Endodermal cell (in vitro differentiated cells): Measurements from ENCODE around the gene ATRN. TPM values are rescaled to one million over a fixed set of nuclear protein-coding genes. Genes with fewer than 3 reads are reported as not detected.

Experiments
- DNase-seq: peaks from one replicate; pipeline ENCODE4 v3.0.0-alpha.2; 2017
- H3K27ac ChIP-seq: 2 replicates; pipeline ENCODE4 v1.5.1; 2013; ENCODE audit warnings: mild to moderate bottlenecking, low read depth, low read length, moderate library complexity
- H3K27me3 ChIP-seq: 2 replicates; pipeline ENCODE4 v1.6.1; 2013; ENCODE audit warnings: mild to moderate bottlenecking, low read length, moderate library complexity; ENCODE audit not compliant: insufficient read depth, control insufficient read depth, poor library complexity, severe bottlenecking
- H3K36me3 ChIP-seq: 2 replicates; pipeline ENCODE4 v1.7.0; 2013; ENCODE audit warnings: mild to moderate bottlenecking, low read length, moderate library complexity; ENCODE audit not compliant: control insufficient read depth, insufficient read depth
- H3K4me1 ChIP-seq: one replicate; pipeline ENCODE4 v1.7.0; 2013; ENCODE audit warnings: low read length; ENCODE audit not compliant: control insufficient read depth, insufficient read depth
- H3K4me3 ChIP-seq: 2 replicates; pipeline ENCODE4 v1.5.1; 2013; ENCODE audit warnings: mild to moderate bottlenecking, low read length, moderate library complexity
- H3K9ac ChIP-seq: 2 replicates; pipeline ENCODE4 v1.6.1; 2013; ENCODE audit warnings: mild to moderate bottlenecking, low read length, moderate library complexity; ENCODE audit not compliant: poor library complexity, severe bottlenecking; ENCODE audit errors: extremely low read depth
- H3K9me3 ChIP-seq: 2 replicates; pipeline ENCODE4 v1.6.1; 2013; ENCODE audit warnings: mild to moderate bottlenecking, low read length, moderate library complexity; ENCODE audit not compliant: control insufficient read depth
- H3K27ac Mint-ChIP-seq: 2 replicates; pipeline ENCODE4 v1.8.0; 2020; ENCODE audit warnings: mixed read lengths
- H3K27me3 Mint-ChIP-seq: 2 replicates; pipeline ENCODE4 v1.8.0; 2021; ENCODE audit warnings: mild to moderate bottlenecking, mixed read lengths; ENCODE audit not compliant: insufficient read depth
- H3K36me3 Mint-ChIP-seq: 2 replicates; pipeline ENCODE4 v1.8.0; 2020; ENCODE audit warnings: low read depth, mixed read lengths
- H3K4me1 Mint-ChIP-seq: 2 replicates; pipeline ENCODE4 v1.8.0; 2020; ENCODE audit warnings: mixed read lengths
- H3K4me3 Mint-ChIP-seq: 2 replicates; pipeline ENCODE4 v1.8.0; 2020; ENCODE audit warnings: mild to moderate bottlenecking, moderate library complexity, mixed read lengths
- H3K9me3 Mint-ChIP-seq: 2 replicates; pipeline ENCODE4 v1.8.0; 2020; ENCODE audit warnings: mild to moderate bottlenecking, mixed read lengths
- WGBS, 2 experiments: methylation state at CpG; one replicate each; pipeline versions ENCODE4 v1.1.5 to v1.1.7; 2013; ENCODE audit warnings: missing lambda C conversion rate in 2 of 2, mixed read lengths in 1 of 2; ENCODE audit not compliant: insufficient coverage in 1 of 2, insufficient read length in 1 of 2; 5-methylcytosine and 5-hydroxymethylcytosine counted together
- total RNA-seq, 2 donors: library from RNA; stranded (reverse); fragmentation: NEBNext Ultra II Directional in 1 of 2; extraction: Animal tissue kit (Norgen Biotek cat#: 25700) in 1 of 2; gene quantifications; 2 replicates in 1 of 2; 3 replicates in 1 of 2; pipeline ENCODE4 v1.2.1, GENCODE V29; 2021
- TF ChIP-seq, protein P1 (sequence below): fragments of 200-600 bp; sonication (generic); conservative IDR thresholded peaks from 2 replicates; pipeline ENCODE4 v1.5.0; 2021; ENCODE audit warnings: antibody characterized with exemption, mild to moderate bottlenecking

The ATRN gene
- total RNA-seq, 2 donors from 2014 or later = 27.4 to 31.2 TPM

GRCh38 chr20:3477861-3478544 lies 7.2 kb downstream of the ATRN start:
- H3K4me1 ChIP-seq = no peaks in the 10 kb centered on the region
- H3K4me3 Mint-ChIP-seq = no peak overlapping the region
- no peak overlapping the region for H3K27ac ChIP-seq
- WGBS, 2 experiments = 90 to 95% methylated on average over 2 to 5 of the region's 5 CpGs
- H3K27ac Mint-ChIP-seq = no peak overlapping the region
- H3K9ac ChIP-seq = no peak overlapping the region
- H3K27me3 Mint-ChIP-seq = no peaks in the 10 kb centered on the region
- peaks cover 8% of the 10 kb centered on the region for H3K36me3 Mint-ChIP-seq
- H3K4me1 Mint-ChIP-seq = peaks cover 9% of the 10 kb centered on the region
- no peaks in the 10 kb centered on the region for H3K9me3 ChIP-seq
- DNase-seq = no peak
- H3K36me3 ChIP-seq = no peaks in the 10 kb centered on the region
- no peaks in the 10 kb centered on the region for H3K27me3 ChIP-seq
- no peak overlapping the region for H3K4me3 ChIP-seq
- H3K9me3 Mint-ChIP-seq = no peaks in the 10 kb centered on the region
- TF ChIP-seq, protein P1, sequence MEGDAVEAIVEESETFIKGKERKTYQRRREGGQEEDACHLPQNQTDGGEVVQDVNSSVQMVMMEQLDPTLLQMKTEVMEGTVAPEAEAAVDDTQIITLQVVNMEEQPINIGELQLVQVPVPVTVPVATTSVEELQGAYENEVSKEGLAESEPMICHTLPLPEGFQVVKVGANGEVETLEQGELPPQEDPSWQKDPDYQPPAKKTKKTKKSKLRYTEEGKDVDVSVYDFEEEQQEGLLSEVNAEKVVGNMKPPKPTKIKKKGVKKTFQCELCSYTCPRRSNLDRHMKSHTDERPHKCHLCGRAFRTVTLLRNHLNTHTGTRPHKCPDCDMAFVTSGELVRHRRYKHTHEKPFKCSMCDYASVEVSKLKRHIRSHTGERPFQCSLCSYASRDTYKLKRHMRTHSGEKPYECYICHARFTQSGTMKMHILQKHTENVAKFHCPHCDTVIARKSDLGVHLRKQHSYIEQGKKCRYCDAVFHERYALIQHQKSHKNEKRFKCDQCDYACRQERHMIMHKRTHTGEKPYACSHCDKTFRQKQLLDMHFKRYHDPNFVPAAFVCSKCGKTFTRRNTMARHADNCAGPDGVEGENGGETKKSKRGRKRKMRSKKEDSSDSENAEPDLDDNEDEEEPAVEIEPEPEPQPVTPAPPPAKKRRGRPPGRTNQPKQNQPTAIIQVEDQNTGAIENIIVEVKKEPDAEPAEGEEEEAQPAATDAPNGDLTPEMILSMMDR = no peak

GRCh38 chr20:3479025-3479424 lies 8.2 kb downstream of the ATRN start:
- Mint-ChIP-seq H3K4me3 (no peak overlapping the region), H3K27ac (no peak overlapping the region), H3K9me3 (no peaks in the 10 kb centered on the region), H3K4me1 (no peaks in the 10 kb centered on the region), H3K27me3 (no peaks in the 10 kb centered on the region), H3K36me3 (peaks cover 8% of the 10 kb centered on the region)
- no peak overlapping the region for H3K4me3 ChIP-seq
- H3K36me3 ChIP-seq = no peaks in the 10 kb centered on the region
- no peaks in the 10 kb centered on the region for H3K4me1 ChIP-seq
- H3K9ac ChIP-seq = no peak overlapping the region
- no peak for DNase-seq
- 88 to 95% methylated on average over 1 to 2 of the region's 2 CpGs for WGBS, 2 experiments
- TF ChIP-seq, protein P1 = no peak
- no peaks in the 10 kb centered on the region for H3K27me3 ChIP-seq
- H3K27ac ChIP-seq = no peak overlapping the region
- no peaks in the 10 kb centered on the region for H3K9me3 ChIP-seq

- no peaks in the 10 kb centered on the region for H3K9me3 ChIP-seq
- H3K27me3 ChIP-seq = no peaks in the 10 kb centered on the region
- 91 to 97% methylated on average over 10 of the region's 11 CpGs for WGBS, 2 experiments
- H3K9ac ChIP-seq = no peak overlapping the region
- H3K4me3 Mint-ChIP-seq = no peak overlapping the region
- DNase-seq = no peak
- no peak overlapping the region for H3K4me3 ChIP-seq
- H3K27ac ChIP-seq = no peak overlapping the region
- H3K9me3 Mint-ChIP-seq = no peaks in the 10 kb centered on the region
- peaks cover 8% of the 10 kb centered on the region for H3K36me3 Mint-ChIP-seq
- no peaks in the 10 kb centered on the region for H3K4me1 Mint-ChIP-seq
- no peaks in the 10 kb centered on the region for H3K4me1 ChIP-seq
- no peak overlapping the region for H3K27ac Mint-ChIP-seq
- TF ChIP-seq, protein P1 = no peak
- H3K36me3 ChIP-seq = no peaks in the 10 kb centered on the region
- no peaks in the 10 kb centered on the region for H3K27me3 Mint-ChIP-seq
Observed at GRCh38 chr20:3479759-3480615, 9.2 kb downstream of the ATRN start.
